SK-N-SH treated with all-trans-retinoic acid at 6 μM for 48 hours (cell line): Measurements from ENCODE around the gene CEACAM18.

Experiments used
- ARNTL ChIP-seq: fragments of 450-650 bp; formaldehyde crosslinking; IDR thresholded peaks from 2 replicates; pipeline ENCODE4 v1.5.0; 2020; ENCODE audit warnings: low read depth, mild to moderate bottlenecking, moderate library complexity, borderline replicate concordance
- ESRRG ChIP-seq: fragments of 250-450 bp; sonication (Bioruptor Pico); IDR thresholded peaks from 2 replicates; pipeline ENCODE4 v1.6.1; 2021; ENCODE audit warnings: mild to moderate bottlenecking
- PATZ1 ChIP-seq: fragments of 250-450 bp; sonication (Bioruptor Pico); IDR thresholded peaks from 2 replicates; pipeline ENCODE4 v1.8.0; 2020; ENCODE audit warnings: mild to moderate bottlenecking, moderate library complexity, borderline replicate concordance
- POU6F1 ChIP-seq: fragments of 250-450 bp; sonication (Bioruptor Pico); IDR thresholded peaks from 2 replicates; pipeline ENCODE4 v1.8.0; 2021; ENCODE audit warnings: low read depth, mild to moderate bottlenecking, moderate library complexity, borderline replicate concordance
- PPARA ChIP-seq: fragments of 250-450 bp; sonication (Bioruptor Pico); IDR thresholded peaks from 2 replicates; pipeline ENCODE4 v1.5.0; 2020; ENCODE audit warnings: mild to moderate bottlenecking, borderline replicate concordance

- TF ChIP-seq ESRRG: no peak
- TF ChIP-seq PPARA: no peak
- no peak for TF ChIP-seq ARNTL
- no peak for TF ChIP-seq PATZ1 (CRISPR knock-in tag)
- no peak for TF ChIP-seq POU6F1 (CRISPR knock-in tag)
These were observed 37.4 kb upstream of the CEACAM18 start for GRCh38 chr19:51440846-51441409.
